HG02885 (cell line): ENCODE measurements around the gene UCKL1.
"Not testable (repeated sequence)": the region's sequence is repeated elsewhere in the genome, so short reads cannot be mapped to it uniquely, and the experiment has no call there.

Source experiments
- ATAC-seq: cut with Tn5 transposase; IDR thresholded peaks from one replicate; pipeline ENCODE4 v1.9.1; 2021; ENCODE audit warnings: mild to moderate bottlenecking; ENCODE audit not compliant: unreplicated experiment, poor library complexity

UCKL1 gene

DNA sequence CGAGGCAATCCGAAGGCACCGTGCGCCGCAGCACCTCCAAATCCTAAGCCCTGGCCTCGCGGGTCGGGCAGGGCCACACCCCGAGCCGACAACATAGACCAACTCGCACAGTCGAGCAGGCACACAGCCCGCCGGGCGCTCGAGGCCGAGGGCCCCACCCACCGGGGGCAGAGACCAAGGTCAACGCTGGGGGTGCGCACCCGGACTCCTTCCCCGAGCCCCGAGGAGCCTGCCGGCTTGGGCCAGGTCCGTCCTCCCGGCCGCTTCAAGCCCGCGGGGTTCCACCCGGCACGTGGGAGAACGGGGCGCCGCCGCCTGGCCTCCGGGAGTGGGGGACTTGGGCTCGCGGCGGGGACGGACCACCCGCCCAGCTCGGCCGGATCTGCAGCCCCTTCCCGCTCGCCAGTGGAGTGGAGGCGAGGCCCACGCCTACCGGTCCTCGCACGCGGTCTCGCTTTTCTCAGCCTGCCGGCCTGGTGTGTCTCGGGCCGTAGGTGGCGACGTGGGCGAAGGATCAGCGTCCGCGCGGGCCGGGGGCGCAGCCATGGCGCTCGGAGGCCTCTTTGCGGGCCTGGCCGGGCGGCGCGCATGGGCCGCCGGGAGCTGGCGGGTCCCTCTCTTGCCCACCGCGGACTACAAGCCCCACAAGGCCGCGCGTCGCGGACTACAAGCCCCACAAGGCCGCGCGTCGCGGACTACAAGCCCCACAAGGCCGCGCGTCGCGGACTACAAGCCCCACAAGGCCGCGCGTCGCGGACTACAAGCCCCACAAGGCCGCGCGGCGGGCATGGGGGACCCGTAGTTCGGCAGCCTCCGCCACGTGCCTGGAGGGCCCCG is at the start of gene UCKL1:
UCKL1 (minus strand) TSS at position 590 of the 837 bp plus-strand sequence; CDS start at position 546, 44 bp downstream.
- peak; percentile 79 for ATAC-seq

GRCh38 chr20:64005394-64005793 is 49.2 kb upstream of the UCKL1 start:
- no peak for ATAC-seq

DNA sequence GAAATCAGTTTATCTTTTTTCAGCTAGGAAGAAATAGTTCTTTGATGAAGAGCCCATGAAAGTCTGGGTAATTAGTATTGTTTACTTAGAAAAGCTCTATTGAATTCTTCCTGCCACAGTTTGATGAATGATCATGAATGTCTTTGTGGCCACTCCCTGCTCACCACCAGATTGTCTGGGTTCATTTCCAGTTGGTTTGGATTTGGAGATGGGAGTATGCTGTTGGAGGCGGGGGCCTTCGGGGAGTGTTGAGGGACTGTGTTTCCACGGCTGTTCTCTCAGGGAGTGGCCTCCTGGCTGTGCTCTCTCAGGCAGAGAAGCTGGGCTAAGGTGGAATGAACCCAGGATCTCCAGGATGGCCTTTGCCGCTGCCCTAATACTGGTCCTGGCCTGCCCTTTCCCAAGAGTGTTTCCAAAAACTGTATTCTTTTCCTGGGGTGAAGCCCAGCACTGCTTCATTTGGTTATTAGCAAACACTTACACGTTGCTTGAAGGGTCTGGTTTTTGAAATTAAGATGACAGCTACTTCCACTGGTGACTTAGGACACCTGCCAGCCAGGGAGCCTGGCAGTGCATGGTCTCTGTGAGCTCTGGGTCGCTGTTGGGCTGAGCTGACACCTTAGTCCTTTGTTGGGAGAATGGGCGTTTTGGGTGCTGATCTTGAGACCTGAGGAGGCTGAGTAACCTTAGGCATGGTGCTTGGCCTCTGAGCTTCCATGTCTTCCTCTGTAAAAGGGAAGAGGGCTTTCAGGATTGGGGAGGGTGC is 47.9 kb upstream of the UCKL1 start:
- no peak for ATAC-seq

DNA sequence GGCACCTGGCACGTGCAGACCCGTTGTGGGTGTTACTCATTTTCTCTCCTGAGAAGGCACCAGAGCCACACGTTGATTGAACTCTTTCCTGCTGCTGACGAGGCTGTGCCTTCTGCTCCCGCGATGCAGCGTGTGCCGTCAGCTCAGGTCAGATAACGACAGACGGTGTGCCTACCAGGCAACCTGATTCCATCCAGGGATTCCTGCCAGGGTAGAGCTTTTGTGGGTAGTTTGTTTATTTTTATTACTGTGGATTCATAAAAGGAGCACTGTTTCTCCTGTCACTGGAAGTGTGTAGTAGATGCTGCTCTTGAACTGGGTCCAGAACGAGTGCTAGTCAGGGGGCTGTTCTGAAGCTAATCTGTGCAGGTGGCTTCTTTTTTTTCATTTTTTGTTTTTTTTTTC is 45.4 kb upstream of the UCKL1 start:
- no peak for ATAC-seq

DNA sequence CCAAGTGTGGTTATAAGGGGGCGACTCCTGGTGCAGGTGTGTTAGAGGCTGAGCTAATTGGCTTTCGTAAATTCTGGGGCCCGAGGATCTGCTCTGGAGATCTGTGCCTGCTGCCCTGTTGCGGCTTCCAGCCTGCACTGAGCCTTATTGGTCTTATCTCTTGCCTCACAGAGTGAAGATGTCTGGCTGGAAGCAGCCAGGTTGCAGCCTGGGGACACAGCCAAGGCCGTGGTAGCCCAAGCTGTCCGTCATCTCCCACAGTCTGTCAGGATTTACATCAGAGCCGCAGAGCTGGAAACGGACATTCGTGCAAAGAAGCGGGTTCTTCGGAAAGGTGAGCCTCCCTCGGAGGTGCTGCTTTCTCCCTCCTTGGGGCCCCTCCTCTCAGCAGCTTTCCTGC is 44.7 kb upstream of the UCKL1 start:
- ATAC-seq = no peak

- no peak for ATAC-seq
Measured at GRCh38 chr20:63982937-63983336, 26.7 kb upstream of the UCKL1 start.

DNA sequence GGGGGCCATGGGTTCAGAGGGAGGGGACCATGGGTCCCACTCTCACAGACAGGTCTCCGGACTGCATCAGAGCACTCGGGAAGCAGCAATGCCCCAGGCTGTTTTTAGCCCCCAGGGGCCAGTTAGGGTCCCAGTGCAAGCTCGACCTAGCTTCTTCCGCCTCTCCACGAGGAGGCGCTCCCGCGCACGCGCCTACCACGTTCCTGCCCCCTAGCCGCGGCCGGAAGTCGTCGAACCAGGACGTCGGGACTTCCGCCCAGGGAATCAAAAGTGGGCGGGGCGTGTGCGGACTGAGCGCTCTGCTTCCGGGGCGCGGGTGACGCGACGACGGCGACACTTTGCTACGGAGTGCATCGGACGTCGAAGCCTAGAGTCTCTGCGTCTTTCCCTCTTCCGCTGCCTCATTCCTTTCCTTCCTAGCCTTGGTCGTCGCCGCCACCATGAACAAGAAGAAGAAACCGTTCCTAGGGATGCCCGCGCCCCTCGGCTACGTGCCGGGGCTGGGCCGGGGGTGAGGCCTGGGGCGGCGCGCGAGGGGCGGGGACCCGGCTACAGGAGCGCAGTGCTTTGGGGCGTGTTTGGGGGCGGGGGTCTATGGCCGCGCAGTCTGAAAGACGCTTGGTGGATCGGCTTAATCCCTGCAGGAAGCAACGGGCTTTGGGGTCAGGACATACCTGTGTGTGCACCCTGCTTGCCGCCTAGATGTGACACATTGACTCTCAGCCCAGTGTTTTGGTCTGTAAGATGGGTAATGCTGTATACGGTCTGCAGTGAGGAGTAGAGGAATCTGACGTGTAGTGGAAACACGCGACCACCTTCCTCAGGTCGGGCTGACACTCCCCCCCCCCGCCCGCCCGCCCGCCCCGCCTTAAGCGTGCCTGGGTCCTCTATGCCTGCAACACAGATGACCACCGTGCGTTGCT is 24.9 kb upstream of the UCKL1 start, which contains the start of gene PRPF6:
PRPF6 (plus strand) TSS at position 327 of the 923 bp plus-strand sequence; CDS start at position 441, 114 bp downstream.
- ATAC-seq = peak; percentile 64

- ATAC-seq = peak; percentile 9
Measured at GRCh38 chr20:63980317-63980805, 24.1 kb upstream of the UCKL1 start.

GRCh38 chr20:63979557-63980316 is 23.5 kb upstream of the UCKL1 start, which contains the start of gene SAMD10:
TSS of gene SAMD10 (minus strand) at chr20:63979642. CDS start at chr20:63979467, 175 bp downstream.
- peak; percentile 28 for ATAC-seq

DNA sequence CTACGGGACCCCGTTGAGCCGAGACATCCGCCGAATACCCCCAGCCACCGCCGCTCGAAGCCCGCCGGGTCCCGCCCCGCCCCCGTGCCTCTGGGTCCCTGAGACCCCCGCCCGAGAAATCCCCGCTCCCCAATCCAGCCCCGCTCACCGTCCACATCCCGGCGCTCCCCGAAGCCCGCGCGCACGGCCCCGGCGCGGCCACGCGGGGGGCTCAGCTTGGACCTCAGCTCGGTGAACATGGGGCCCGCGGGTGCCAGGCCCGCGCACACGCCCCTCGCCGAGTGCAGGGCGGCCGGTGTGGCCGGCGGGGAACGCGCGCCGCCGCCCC is 23.0 kb upstream of the UCKL1 start:
- no peak for ATAC-seq

DNA sequence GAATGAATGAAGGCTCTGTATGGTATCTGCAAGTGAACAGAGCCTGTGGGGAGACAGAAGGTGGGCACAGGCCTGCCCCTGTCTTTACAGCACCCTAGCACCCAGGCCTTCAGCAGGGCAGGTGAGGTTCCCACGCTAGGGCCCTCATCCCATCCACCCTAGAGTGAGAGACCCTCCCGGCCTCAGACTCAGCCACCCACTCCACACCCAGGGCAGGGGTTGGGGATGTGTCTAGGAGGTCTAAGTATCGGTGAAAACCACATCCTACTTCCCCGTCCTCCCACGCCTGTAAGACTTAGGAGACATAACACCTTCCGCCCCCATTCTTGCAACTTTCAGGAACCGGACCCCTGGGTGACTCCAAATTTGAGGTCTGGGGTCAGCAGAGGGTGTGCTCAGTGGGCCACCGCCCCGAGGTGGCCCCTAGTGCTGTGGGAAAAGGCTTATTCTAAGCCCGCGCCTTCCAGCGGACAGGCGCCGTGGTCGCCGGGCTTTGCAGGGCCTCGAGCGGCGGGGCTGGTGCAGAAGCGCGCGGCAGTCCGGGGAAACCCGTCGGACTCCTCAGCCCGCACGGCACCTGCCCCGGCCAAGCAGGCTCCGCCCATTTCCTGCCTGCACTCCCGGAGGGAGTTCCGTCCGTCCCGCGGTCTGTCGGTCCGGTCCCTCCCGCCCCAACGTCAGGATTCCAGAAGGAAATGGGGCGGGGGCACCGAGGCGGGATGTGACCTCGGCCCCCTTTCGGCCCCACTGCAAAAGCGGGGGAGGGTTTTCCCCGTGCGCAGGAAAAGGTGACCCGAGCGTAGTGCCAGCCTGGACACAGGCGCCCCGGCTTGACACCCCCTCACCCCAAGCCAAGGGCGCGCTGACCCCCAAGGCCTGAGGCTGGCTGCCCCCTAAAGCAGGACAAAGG is 22.4 kb upstream of the UCKL1 start:
- peak; percentile 46 for ATAC-seq

DNA sequence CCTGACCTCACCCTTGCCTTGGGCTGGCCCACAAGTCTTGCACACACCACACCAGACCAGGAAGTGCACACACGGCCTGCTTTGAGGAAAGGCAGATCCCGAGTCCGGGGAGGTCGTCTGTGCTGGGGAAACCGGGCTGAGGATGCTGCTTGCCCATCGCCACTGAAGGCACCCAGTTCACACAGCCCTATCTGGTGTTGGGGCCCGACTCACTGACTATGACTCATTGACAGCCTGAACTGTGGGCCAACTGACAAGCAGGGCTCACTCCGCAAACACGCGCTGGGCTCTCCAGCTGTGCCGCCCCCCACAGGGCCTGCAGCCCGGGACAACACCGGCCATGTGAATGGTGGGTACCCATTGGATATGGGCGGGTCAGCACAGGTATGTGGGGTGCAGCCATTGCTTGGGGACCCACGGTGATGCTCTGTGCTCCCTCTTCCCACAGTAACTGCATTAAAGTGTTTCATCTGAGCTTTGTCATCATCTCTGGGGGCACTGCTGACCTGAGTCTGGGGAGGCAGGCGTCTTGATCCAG is 21.6 kb upstream of the UCKL1 start:
- no peak for ATAC-seq

DNA sequence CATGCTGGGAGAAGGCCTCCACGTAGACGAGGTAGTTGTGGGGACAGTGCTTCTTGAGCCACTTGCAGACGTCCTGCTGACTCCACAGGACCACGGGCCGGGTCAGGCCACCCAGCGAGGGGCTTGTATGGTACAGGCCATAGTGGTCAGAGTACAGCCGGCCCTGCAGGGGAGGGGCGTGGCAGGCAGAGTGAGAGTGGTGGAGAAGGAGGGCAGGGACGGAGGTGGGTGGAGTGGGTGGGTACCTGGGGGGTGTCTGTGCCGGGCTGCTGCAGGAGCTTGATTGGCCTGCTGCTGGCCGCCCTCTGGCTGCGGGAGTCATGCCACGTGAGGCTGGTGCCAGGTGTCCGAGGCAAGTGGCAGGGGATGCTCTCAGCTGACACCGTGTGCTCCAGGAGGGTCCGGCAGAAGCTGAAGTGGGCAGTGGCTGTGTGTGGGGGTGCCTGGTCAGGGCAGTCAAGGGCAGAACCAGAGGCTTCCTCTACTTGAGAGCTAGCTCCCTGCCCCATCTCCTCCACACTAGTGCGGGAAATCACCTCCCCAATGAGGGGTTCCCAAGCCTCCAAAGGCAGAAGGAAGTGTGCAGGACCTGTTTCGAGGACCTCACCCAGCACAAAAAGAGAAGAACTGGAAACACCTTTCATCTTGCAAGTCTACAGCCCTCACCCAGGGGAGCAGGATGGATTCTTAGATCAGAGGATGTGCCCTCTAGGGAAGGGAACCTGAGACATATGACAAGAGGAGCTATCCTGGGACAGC is 20.9 kb upstream of the UCKL1 start:
- ATAC-seq = no peak

DNA sequence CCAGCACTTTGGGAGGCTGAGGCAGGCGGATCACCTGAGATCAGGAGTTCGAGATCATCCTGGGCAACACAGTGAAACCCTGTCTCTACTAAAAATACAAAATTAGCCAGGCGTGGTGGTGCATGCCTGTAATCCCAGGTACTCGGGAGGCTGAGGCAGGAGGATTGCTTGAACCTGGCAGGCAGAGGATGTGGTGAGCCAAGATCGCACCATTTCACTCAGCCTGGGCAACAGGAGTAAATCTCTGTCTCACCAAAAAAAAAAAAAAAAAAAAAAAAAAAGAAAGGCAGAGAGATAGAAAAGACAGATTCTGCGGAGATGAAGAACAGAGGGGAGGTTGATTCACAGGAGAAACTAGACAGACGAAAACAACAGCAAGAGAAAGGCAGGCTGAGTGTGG is 20.3 kb upstream of the UCKL1 start:
- not testable (repeated sequence) for ATAC-seq

DNA sequence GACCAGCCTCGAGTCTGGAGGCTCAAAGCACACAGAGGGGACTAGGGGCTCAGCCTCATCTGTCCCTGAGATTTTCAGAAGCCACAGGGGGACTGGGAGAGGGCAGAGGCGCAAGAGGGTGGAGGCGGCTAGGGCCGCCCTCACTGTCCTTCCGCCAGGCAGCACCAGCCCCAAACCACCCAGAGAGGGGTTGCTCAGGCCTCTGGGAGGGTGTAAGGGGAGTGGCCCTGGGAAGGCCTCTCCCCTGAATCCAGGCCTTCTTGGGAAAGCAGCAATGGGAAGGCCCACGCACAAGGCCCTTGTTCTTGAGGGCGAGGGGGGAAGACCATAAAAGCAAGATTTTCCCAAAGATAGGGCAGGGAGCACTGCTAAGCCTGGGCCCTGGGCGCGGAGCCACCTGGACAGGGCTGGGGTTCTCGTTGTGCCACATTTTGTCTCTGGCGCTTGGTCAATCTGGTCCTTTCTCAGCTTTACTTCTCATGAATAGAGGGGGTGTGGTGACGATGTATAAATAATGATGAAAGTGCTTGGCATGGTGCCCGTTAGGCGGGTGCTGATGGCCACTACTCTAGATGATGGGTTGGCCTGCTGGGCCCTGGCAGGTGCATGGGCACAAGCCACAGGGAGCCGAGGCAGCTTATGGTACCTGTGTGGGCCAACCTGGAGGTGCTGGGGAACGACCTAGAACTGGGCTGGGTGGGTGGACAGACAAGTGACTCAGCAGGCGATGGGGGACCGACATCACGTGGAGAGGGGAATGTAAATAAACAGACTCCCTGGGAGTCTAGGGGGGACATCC is 18.4 kb upstream of the UCKL1 start:
- no peak for ATAC-seq

DNA sequence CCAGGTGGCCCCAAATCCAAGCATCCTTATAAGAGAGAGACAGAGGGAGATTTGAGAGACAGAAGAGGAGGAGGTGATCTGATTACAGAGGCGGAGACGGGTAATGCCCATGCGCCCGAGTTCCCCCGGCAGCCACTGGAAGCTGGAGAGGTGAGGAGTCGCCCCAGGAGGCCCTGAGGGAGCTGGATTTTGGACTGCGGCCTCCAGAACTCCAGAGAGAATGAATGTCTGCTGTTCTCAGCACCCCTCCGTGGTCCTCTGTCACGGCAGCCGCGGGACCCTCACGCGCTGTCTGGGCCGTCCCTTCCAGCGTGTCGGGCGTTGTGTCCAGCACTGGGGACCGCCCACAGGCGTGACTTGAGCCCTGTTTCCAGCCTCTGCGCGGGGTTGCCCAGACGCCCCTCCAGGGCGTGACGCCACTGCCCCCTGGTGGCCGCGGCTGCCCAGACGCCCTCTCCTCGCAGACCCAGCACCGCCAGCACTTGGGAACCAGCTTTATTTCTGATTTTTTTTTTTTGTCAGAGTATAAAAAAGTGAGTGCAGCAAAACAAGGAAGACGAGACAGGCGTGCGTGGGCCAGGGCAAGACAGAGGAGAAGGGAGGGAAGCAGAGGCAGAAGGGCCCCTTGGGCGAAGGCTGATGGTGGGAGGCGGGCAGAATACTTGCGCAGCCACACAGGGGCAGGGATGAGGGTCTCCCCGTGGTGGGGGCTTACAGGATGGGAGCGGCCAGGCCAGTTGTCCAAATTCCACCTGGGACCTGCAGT is 17.6 kb upstream of the UCKL1 start:
- ATAC-seq = peak; percentile 49
